ENCODE measurements around the gene FTO. TPM values are rescaled to one million over a fixed set of nuclear protein-coding genes. Genes with fewer than 3 reads are reported as not detected.

Gene FTO
- total and polyA plus RNA-seq, 2 of the 8 experiments (the other 6 are each of a cell fraction or from before 2014, with no cell fraction given): 34.5 to 59.8 TPM

GRCh38 chr16:54126907-54127306, 423.0 kb downstream of the FTO start:
- Histone ChIP-seq H4K8ac (ENCODE audit: extremely low read depth, insufficient read depth, low read length) (no peak overlapping the region), H3K79me1 (ENCODE audit: low read depth, low read length) (no peaks in the 10 kb centered on the region), H2AK5ac (ENCODE audit: low read depth, low read length) (no peak overlapping the region), H3K4me2 (ENCODE audit: insufficient read depth in 1 of 2, low read depth in 2 of 2, low read length in 2 of 2) (no peak overlapping the region), H2BK12ac (ENCODE audit: low read depth, low read length) (no peak overlapping the region), H3K27ac (ENCODE audit: low read depth, low read length) (no peak overlapping the region), H3K23ac (ENCODE audit: insufficient read length) (no peak overlapping the region), H3K27me3 (replicated peaks in 1 of 4; ENCODE audit: control insufficient read depth in 3 of 4, extremely low read depth in 1 of 4, insufficient read depth in 3 of 4, low read length in 3 of 4) (no peaks in the 10 kb centered on the region), H3K56ac (replicated peaks; ENCODE audit: insufficient read length, low read depth, low read length) (no peak overlapping the region), H3K79me2 (ENCODE audit: control insufficient read depth in 1 of 2, insufficient read depth in 2 of 2, low read length in 2 of 2) (no peaks in the 10 kb centered on the region), H2BK20ac (ENCODE audit: low read length) (no peak overlapping the region), H4K5ac (ENCODE audit: insufficient read length, low read depth, low read length) (no peak overlapping the region), H3K14ac (ENCODE audit: insufficient read length) (no peak overlapping the region), H3K9me3 (ENCODE audit: insufficient read depth in 2 of 2, low read depth in 1 of 2, low read length in 1 of 2) (no peaks in the 10 kb centered on the region), H2BK120ac (replicated peaks; ENCODE audit: low read depth, low read length) (no peak overlapping the region), H3K23me2 (ENCODE audit: low read depth, low read length) (no peaks in the 10 kb centered on the region), H3K36me3 (ENCODE audit: control insufficient read depth in 2 of 4, insufficient read depth in 4 of 4, low read length in 3 of 4) (no peaks in the 10 kb centered on the region), H3K18ac (ENCODE audit: extremely low read depth, low read length) (no peak overlapping the region), H3K4ac (replicated peaks; ENCODE audit: insufficient read length, low read depth, low read length) (no peak overlapping the region), H2BK15ac (ENCODE audit: low read length) (no peak overlapping the region), H4K20me1 (replicated peaks in 1 of 2; ENCODE audit: control insufficient read depth in 1 of 2, insufficient read depth in 2 of 2, low read length in 2 of 2) (no peaks in the 10 kb centered on the region), H3K9ac (replicated peaks in 1 of 4; ENCODE audit: extremely low read depth in 1 of 4, low read depth in 3 of 4, low read length in 3 of 4) (no peak overlapping the region), H3K4me1 (replicated peaks in 1 of 4; ENCODE audit: control insufficient read depth in 3 of 4, insufficient read depth in 4 of 4, low read length in 3 of 4) (0 out of 7 replicates have a peak, but pooled peaks cover 0 to 2% (median 0%) of the 10 kb centered on the region in 4 experiments), H2AFZ (ENCODE audit: low read length) (no peak overlapping the region), H4K91ac (replicated peaks; ENCODE audit: insufficient read length, low read length) (no peak overlapping the region), H3K4me3 (ENCODE audit: extremely low read depth in 1 of 4, insufficient read depth in 2 of 4, low read depth in 3 of 4, low read length in 4 of 4) (no peak overlapping the region), H2BK5ac (ENCODE audit: low read depth, low read length) (no peak overlapping the region)
- FAIRE-seq (no peak), DNase-seq (ENCODE audit: low read depth in 1 of 2, low spot score in 2 of 2) (no peak)
- POLR2A ChIA-PET (ENCODE audit: partially characterized antibody): interaction anchor here (0.6 kb wide), 1 partner anchor 250 kb away, joined by 3 read pairs; no protein-coding TSS in a partner anchor
- 86% methylated on average over 4 of the region's 4 CpGs; no CpG with 5 or more reads in 1 of the 2 experiments for WGBS, 2 experiments (ENCODE audit: extremely low coverage in 1 of 2, insufficient coverage in 1 of 2, insufficient read length in 1 of 2, insufficient replicate concordance in 2 of 2, low coverage in 1 of 2, low lambda C conversion rate in 2 of 2, missing lambda C conversion rate in 1 of 2)
- CTCF ChIA-PET (ENCODE audit: partially characterized antibody): interaction anchor here (0.6 kb wide), 1 partner anchor 56 kb away, joined by 5 read pairs; no protein-coding TSS in a partner anchor
- TF ChIP-seq RBBP5 (IDR thresholded peaks at IDR 0.05; ENCODE audit: borderline replicate concordance, low read depth, low read length) (no peak), SUZ12 (IDR thresholded peaks at IDR 0.05; ENCODE audit: low read length) (no peak)

Data from H1 (cell line).